IPS-NIHi7 (cell line): Measurements from ENCODE around the gene LRFN2.
A peak's percentile ranks its signal among the peaks of the same experiment; 100 is the strongest.

Source experiments
- DNase-seq: peaks from one replicate; pipeline ENCODE4 v3.0.0; 2012; ENCODE audit warnings: mixed read lengths; ENCODE audit errors: extremely low spot score

The LRFN2 gene

GRCh38 chr6:40543776-40544175, 43.4 kb downstream of the LRFN2 start:
- no peak for DNase-seq

GRCh38 chr6:40543146-40543545, 44.0 kb downstream of the LRFN2 start:
- DNase-seq = no peak

DNA sequence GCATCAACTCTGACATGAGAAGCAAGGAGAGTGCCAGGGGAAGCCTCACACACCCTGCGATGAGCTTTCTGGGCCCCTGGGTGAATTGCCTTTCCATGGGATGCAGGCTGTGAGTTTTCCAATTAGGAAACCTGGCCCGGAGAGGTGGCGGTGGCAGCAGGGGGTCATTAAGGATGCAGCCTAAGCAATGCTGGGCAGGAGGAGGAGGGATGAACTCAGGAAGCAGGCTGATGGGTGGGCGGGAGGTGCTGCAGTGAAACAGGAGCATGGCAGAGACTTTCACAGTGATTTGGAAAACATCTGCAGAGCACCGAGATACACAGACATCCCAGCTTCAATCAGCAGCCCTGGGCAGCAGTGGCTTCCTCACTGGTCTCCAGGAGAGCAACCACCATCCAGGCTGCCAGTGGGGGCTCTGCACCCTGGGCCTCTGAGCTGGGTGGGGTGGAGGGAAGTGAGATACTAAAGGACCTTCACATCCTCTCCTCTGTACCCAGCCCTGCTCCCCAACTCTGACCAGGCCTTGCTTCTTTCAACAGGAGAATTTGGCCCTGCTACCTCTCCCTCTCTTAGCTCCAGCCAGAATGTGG, 44.9 kb downstream of the LRFN2 start:
- DNase-seq = peak; percentile 65

DNA sequence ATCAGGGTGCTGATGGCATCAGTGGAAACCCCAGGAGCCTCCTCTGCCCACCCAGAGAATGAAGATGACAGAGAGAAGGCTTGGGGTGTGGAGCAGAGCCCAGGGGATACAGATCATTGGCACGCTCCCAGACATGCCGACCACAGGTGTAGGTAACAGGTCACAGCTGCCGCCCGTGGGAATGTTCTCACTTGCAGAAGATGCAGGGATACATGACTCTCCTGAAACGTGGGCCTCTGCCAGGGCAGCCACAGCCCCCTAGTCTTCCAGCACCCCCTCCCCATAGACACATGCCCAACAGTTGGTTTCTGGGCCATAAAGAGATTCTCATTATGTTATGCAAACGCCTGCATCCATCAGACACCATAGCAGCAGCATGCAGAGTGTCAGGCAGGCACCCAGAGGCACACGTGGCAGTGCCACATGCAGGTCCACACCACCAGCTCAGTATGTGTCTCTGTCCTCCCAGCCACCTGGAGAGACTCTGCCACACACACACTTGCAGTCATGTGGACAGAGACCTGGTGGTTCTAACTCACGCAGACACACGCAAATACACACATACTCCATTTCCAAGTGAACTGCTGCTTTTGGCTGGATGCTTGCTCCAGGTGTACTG, 45.5 kb downstream of the LRFN2 start:
- no peak for DNase-seq

GRCh38 chr6:40540790-40541189, 46.4 kb downstream of the LRFN2 start:
- DNase-seq = no peak

DNA sequence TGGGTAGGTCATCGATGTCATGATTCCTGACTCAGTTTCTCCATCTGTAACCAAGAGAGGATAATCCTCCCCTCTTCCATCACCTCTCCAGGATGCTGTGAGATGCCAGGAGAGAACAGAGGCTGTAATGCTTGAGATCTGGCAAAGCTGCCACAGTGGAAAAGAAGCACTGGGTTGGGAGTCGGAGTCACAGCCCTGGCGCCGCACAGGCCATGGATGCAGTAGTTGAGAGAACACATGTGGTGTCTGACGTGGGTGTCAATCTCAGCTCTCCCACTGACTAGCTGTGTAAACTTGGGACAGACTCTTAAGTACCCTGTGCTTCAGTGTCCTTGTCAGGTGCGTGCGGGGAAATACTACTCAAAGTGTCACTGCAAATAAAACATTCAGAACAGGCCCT, 47.3 kb downstream of the LRFN2 start:
- no peak for DNase-seq

GRCh38 chr6:40538556-40538955, 48.6 kb downstream of the LRFN2 start:
- no peak for DNase-seq

DNA sequence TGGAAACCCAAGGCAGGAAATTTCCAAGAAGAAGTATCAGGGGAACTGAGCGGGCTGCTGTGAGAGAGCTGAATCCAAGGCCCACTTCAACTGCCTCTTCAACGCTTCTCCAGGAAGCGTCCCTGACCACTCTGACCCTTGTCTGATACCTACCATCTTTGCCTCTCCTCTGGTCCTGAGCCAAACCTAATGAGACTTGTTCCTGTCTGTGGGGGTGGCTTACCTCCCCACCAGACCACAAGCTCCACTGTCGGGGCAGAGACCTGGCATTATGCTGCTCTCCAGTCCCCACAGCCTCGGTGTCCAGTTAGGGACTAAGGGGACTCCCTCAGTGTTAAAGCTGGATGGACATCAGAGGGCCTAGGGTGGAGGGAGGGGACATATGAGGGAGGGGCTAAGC, 49.7 kb downstream of the LRFN2 start:
- DNase-seq = no peak

- peak; percentile 85 for DNase-seq
Observed at GRCh38 chr6:40536442-40536841, 50.7 kb downstream of the LRFN2 start.

GRCh38 chr6:40535819-40536380, 51.3 kb downstream of the LRFN2 start:
- no peak for DNase-seq

DNA sequence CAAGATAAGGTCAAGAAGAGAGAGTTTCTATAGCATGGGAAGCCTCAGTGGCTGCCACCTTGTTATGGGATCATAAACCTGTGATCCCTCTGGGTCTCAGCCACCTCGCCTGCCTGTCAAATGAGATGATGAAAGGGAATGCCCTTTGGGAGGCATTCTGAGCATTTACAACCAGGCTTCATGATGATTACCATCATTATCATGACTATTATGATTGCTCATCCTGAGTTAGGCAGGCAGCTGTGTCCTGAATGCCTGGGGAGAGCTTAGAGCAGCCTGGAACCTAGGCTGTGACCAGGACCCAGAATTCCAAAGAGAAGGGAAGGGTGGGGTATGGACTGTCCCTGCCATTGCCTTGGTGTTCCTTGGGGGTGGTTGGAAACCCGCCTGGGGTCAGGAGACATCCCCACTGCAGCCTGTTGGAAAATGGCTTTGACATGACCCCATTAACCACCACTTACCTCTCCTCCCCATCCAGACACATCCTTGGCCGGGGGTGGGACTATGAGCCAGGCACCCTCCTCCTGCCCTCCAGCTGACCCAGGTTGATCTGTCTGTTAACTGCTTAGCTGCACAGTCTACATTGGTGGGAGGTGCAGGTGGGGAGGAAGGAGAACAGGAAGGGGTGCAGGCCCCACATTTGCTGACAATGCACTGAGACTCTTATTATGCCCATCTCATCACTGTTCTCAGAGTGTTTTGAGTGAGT, 51.9 kb downstream of the LRFN2 start:
- no peak for DNase-seq

GRCh38 chr6:40532349-40533000, 54.7 kb downstream of the LRFN2 start:
- DNase-seq = no peak

- no peak for DNase-seq
Observed at GRCh38 chr6:40529919-40530318, 57.2 kb downstream of the LRFN2 start.

DNA sequence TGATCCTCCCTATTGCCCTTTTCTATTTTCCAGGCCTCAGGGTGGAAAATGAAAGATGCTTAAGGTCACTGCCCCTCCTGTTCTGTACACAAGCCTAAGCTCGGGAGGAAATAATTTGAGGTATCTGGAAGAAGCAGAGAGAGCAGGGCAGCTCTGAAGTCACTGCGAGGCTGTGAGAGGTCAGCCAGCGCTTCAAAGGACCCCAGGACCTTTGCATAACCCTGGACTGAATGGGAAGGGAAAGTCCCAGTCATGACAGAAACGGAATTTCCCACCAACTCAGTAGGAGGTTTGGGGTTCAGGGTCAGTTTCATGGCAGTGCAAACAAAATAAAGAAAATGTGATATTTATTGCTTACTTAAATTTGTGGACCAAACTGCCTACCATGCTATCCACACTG, 58.1 kb downstream of the LRFN2 start:
- DNase-seq = no peak

DNA sequence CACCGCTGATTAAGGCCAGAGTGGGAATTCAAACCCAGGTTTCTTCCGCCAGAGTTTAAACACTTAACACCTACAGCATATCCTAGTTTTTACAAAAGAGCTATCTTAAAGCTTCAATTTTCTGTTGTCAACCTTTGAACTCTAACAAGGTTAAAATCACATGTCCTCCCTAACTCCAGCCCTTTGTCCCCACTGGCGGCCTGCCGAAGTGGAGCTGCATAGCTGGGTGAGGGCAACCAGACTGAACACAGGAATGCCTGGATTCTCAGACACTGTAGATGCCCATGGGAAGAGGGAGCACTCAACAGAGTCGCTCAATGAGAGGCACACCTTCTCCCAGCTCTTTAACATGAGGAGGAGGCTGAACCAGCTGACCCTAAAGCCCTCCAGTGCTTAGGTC, 59.1 kb downstream of the LRFN2 start:
- no peak for DNase-seq

GRCh38 chr6:40526036-40526435, 61.1 kb downstream of the LRFN2 start:
- DNase-seq = no peak

GRCh38 chr6:40524797-40525585, 62.2 kb downstream of the LRFN2 start:
- no peak for DNase-seq

GRCh38 chr6:40523505-40524172, 63.5 kb downstream of the LRFN2 start:
- peak; percentile 33 for DNase-seq

- DNase-seq = no peak
Observed at GRCh38 chr6:40521496-40521895, 65.7 kb downstream of the LRFN2 start.

DNA sequence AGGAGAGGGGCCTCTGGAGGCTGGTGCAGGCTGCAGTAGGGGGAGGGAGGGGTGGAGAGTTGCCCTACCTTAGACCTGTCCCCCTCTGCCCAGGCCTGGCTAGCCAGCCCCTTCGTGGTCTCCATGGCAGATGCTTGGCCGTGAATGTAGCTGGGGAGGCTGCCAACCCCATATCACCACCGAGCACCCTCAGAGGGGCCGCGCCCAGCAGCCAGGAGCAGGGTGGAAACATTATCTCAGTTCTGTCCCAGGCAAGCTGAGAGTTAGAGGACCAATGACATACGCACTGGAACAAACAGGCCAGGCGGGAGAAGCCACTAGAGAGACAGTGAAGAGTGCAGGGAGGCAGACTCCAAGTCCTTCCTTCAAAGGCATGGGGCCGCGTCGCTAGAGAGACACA, 66.5 kb downstream of the LRFN2 start:
- DNase-seq = no peak

DNA sequence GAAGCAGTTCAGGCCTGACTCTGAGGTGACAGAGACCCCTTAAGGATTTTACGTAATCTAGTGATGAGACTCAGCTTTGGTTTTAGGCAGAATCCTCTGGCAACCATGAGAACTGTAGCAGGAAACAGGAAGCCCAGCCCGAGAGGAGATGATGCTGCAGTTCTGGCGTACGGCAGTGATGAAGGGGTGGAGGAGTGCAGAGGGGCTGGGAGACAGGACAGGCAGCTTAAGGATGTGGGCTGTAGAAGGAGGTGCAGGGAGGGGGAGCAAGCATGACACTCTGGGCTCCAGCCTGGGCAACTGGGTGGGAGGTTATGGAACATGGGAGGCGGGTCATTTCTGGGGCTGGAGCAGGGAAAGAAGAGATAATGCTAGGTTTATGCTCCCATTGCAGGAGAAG, 67.1 kb downstream of the LRFN2 start:
- DNase-seq = no peak
